Measurements from ENCODE around the gene HOXC10.

- TF ChIP-seq HDGF (IDR thresholded peaks at IDR 0.05; ENCODE audit: borderline replicate concordance), result no peak
- no peak for TF ChIP-seq NFRKB (IDR thresholded peaks at IDR 0.05)
- TF ChIP-seq SP1 (IDR thresholded peaks at IDR 0.05), result no peak
- TF ChIP-seq PKNOX1 (IDR thresholded peaks at IDR 0.05), result no peak
- no peak for TF ChIP-seq BHLHE40 (IDR thresholded peaks at IDR 0.05; ENCODE audit: borderline replicate concordance)
- no peak for TF ChIP-seq LEF1 (IDR thresholded peaks at IDR 0.05; ENCODE audit: borderline replicate concordance)
- no peak for TF ChIP-seq CTBP1 (IDR thresholded peaks at IDR 0.05; ENCODE audit: borderline replicate concordance)
- TF ChIP-seq FOXK2 (IDR thresholded peaks at IDR 0.05), result no peak
- no peak for TF ChIP-seq FOXM1 (IDR thresholded peaks at IDR 0.05; ENCODE audit: borderline replicate concordance)
- no peak for TF ChIP-seq ARNT (IDR thresholded peaks at IDR 0.05)
Measured at GRCh38 chr12:53976172-53976822, 8.6 kb upstream of the HOXC10 start.

Data from HEK293T (cell line).